Measurements from ENCODE around the gene RNF166. TPM values are rescaled to one million over a fixed set of nuclear protein-coding genes. Genes with fewer than 3 reads are reported as not detected.

The RNF166 gene
- total and polyA plus RNA-seq, 2 of the 13 experiments (the other 11 are each of a cell fraction or from before 2014, with no cell fraction given), result 21.4 to 23.0 TPM

DNA sequence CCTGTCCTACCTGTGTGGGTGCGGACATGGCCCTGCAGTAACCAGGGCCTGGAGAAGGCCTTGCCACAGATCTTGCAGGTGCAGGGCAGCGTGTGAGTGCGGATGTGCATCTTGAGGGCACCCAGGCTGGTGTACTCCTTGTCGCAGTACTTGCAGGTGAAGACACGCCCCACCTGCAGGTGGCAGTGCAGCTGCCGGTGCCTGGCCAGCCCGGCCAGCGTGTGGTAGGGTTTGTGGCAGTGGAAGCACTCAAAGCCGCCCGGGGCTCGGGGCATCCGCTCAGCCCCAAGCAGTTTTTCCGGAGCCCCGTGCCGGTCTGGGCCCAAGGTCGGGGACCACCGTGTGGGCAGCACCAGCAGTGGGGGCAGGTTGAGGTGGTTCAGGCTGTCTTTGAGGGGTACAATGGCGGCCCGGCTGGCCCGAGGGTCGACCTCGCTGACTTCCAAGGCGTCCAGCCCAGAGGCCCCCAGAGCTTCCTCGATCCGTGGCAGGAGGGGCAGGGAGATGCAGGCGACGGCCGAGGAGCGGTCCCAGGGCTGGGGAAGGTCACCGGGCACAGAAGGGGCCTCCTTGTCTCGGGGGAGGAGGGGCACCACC, 25.0 kb downstream of the RNF166 start (continued):
- TF ChIP-seq CREM (IDR thresholded peaks at IDR 0.05) (no peak), CREM (CRISPR knock-in tag; IDR thresholded peaks at IDR 0.05) (no peak), KAT2B (IDR thresholded peaks at IDR 0.05; ENCODE audit: borderline replicate concordance, low read depth, low read length) (no peak), JUND (CRISPR knock-in tag; IDR thresholded peaks at IDR 0.05) (no peak), PHF8 (CRISPR knock-in tag; IDR thresholded peaks at IDR 0.05) (no peak; the same call in 1 of the 2 replicates), ZNF20 (CRISPR knock-in tag; IDR thresholded peaks at IDR 0.05) (no peak), ZNF441 (CRISPR knock-in tag; IDR thresholded peaks at IDR 0.05; ENCODE audit: borderline replicate concordance) (no peak), EED (CRISPR knock-in tag; IDR thresholded peaks at IDR 0.05) (0 out of 2 replicates have a peak, but pooled peaks have one; percentile 21), ZFP37 (CRISPR knock-in tag; IDR thresholded peaks at IDR 0.05; ENCODE audit: borderline replicate concordance) (no peak), ZNF629 (CRISPR knock-in tag; conservative IDR thresholded peaks at IDR 0.05) (no peak), MTA3 (CRISPR knock-in tag; IDR thresholded peaks at IDR 0.05) (no peak), ZMAT3 (CRISPR knock-in tag; conservative IDR thresholded peaks at IDR 0.05) (no peak), DMAP1 (CRISPR knock-in tag; IDR thresholded peaks at IDR 0.05) (no peak), SMAD9 (CRISPR knock-in tag; IDR thresholded peaks at IDR 0.05) (no peak), ZNF782 (CRISPR knock-in tag; IDR thresholded peaks at IDR 0.05; ENCODE audit: borderline replicate concordance) (no peak; the same call in 1 of the 2 replicates), HNRNPL (IDR thresholded peaks at IDR 0.05; ENCODE audit: low read depth, low read length) (peak; percentile 78), CBX1 (IDR thresholded peaks at IDR 0.05; ENCODE audit: low read depth) (peak; percentile 46), NFE2L2 (IDR thresholded peaks at IDR 0.05; ENCODE audit: low read length) (no peak), ZNF619 (CRISPR knock-in tag; IDR thresholded peaks at IDR 0.05) (no peak), RARG (CRISPR knock-in tag; IDR thresholded peaks at IDR 0.05; ENCODE audit: low read depth) (no peak), MED1 (CRISPR knock-in tag; IDR thresholded peaks at IDR 0.05) (no peak)
- TF ChIP-seq, protein P1, sequence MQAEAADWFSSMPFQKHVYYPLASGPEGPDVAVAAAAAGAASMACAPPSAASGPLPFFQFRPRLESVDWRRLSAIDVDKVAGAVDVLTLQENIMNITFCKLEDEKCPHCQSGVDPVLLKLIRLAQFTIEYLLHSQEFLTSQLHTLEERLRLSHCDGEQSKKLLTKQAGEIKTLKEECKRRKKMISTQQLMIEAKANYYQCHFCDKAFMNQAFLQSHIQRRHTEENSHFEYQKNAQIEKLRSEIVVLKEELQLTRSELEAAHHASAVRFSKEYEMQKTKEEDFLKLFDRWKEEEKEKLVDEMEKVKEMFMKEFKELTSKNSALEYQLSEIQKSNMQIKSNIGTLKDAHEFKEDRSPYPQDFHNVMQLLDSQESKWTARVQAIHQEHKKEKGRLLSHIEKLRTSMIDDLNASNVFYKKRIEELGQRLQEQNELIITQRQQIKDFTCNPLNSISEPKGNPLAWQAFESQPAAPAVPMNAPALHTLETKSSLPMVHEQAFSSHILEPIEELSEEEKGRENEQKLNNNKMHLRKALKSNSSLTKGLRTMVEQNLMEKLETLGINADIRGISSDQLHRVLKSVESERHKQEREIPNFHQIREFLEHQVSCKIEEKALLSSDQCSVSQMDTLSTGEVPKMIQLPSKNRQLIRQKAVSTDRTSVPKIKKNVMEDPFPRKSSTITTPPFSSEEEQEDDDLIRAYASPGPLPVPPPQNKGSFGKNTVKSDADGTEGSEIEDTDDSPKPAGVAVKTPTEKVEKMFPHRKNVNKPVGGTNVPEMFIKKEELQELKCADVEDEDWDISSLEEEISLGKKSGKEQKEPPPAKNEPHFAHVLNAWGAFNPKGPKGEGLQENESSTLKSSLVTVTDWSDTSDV (CRISPR knock-in tag; IDR thresholded peaks at IDR 0.05), result no peak
- TF ChIP-seq, protein P2, sequence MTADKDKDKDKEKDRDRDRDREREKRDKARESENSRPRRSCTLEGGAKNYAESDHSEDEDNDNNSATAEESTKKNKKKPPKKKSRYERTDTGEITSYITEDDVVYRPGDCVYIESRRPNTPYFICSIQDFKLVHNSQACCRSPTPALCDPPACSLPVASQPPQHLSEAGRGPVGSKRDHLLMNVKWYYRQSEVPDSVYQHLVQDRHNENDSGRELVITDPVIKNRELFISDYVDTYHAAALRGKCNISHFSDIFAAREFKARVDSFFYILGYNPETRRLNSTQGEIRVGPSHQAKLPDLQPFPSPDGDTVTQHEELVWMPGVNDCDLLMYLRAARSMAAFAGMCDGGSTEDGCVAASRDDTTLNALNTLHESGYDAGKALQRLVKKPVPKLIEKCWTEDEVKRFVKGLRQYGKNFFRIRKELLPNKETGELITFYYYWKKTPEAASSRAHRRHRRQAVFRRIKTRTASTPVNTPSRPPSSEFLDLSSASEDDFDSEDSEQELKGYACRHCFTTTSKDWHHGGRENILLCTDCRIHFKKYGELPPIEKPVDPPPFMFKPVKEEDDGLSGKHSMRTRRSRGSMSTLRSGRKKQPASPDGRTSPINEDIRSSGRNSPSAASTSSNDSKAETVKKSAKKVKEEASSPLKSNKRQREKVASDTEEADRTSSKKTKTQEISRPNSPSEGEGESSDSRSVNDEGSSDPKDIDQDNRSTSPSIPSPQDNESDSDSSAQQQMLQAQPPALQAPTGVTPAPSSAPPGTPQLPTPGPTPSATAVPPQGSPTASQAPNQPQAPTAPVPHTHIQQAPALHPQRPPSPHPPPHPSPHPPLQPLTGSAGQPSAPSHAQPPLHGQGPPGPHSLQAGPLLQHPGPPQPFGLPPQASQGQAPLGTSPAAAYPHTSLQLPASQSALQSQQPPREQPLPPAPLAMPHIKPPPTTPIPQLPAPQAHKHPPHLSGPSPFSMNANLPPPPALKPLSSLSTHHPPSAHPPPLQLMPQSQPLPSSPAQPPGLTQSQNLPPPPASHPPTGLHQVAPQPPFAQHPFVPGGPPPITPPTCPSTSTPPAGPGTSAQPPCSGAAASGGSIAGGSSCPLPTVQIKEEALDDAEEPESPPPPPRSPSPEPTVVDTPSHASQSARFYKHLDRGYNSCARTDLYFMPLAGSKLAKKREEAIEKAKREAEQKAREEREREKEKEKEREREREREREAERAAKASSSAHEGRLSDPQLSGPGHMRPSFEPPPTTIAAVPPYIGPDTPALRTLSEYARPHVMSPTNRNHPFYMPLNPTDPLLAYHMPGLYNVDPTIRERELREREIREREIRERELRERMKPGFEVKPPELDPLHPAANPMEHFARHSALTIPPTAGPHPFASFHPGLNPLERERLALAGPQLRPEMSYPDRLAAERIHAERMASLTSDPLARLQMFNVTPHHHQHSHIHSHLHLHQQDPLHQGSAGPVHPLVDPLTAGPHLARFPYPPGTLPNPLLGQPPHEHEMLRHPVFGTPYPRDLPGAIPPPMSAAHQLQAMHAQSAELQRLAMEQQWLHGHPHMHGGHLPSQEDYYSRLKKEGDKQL (CRISPR knock-in tag; IDR thresholded peaks at IDR 0.05; ENCODE audit: low read depth), result no peak
- TF ChIP-seq, protein P3, sequence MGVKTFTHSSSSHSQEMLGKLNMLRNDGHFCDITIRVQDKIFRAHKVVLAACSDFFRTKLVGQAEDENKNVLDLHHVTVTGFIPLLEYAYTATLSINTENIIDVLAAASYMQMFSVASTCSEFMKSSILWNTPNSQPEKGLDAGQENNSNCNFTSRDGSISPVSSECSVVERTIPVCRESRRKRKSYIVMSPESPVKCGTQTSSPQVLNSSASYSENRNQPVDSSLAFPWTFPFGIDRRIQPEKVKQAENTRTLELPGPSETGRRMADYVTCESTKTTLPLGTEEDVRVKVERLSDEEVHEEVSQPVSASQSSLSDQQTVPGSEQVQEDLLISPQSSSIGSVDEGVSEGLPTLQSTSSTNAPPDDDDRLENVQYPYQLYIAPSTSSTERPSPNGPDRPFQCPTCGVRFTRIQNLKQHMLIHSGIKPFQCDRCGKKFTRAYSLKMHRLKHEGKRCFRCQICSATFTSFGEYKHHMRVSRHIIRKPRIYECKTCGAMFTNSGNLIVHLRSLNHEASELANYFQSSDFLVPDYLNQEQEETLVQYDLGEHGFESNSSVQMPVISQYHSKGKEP (CRISPR knock-in tag; IDR thresholded peaks at IDR 0.05), result no peak
